Activated CD4-positive, alpha-beta T cell treated with anti-CD3 and anti-CD28 coated beads for 48 hours (primary cell): Measurements from ENCODE around the gene GGTLC2.
"Not testable (repeated sequence)": the region's sequence is repeated elsewhere in the genome, so short reads cannot be mapped to it uniquely, and the experiment has no call there.

ENCODE experiments used
- DNase-seq: peaks from one replicate; pipeline ENCODE4 v3.0.0-alpha.2; 2020

GGTLC2 gene

DNA sequence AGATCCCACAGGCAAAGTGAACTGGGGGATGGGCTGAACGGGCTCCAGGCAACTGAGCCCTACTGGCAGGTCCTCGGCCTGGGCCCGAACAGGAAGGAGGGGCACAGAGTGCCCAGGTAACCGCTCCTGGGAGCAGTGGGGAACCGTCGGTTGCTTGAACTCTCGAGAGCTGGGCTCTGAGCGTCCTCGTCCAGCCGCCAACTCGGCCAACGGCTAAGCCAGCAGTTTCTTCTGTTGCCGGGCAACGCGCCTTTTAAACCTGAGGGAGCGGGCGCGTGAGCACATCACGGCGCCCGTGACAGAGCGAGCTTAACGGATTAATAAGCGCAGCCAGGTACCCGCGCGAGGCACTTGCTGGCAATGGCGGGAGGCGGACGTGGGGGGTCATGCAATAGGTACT lies at the start of gene GGTLC2:
GGTLC2 (plus strand) TSS at position 301 of the 400 bp plus-strand sequence. CDS start 1,732 bp downstream, outside the sequence.
- DNase-seq = not testable (repeated sequence)

DNA sequence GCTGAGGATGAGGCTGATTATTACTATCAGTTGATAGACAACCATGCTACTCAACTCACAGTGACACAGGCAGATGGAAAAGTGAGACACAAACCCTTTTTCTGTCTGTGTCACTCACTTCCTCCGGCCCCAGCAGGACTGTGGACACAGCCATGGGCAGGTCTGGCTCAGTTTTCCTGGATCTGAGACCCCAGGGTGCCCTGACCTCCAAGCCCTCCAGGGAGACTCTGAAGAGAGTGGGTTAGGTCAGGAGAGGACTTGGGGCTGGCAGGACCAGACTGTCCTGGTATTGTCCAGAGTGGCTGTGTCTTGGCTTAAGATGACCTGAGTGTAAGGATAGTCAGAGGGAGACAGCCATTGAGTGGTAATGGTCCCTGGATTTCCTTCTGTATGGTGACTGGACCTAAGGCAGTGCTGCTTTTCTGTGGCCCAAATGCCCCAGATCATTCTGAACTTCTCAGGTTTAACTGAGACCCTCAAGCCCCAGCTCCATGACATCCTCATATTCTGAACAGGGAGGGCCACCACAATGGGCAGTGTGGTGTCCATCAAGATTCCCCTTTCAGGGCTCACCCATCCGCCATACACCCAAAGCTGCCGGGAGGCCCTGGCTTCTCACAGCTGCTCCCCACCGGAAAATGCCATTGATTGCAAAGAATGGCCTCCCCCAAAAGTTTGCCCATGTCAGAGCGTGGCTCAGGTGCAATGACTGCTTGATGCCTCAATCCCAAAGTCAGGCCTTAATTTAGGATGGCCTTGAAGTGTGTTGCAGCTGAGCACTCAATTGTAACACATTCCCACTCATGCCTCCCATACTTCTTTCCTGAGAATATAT lies 49.2 kb upstream of the GGTLC2 start:
- no peak for DNase-seq

DNA sequence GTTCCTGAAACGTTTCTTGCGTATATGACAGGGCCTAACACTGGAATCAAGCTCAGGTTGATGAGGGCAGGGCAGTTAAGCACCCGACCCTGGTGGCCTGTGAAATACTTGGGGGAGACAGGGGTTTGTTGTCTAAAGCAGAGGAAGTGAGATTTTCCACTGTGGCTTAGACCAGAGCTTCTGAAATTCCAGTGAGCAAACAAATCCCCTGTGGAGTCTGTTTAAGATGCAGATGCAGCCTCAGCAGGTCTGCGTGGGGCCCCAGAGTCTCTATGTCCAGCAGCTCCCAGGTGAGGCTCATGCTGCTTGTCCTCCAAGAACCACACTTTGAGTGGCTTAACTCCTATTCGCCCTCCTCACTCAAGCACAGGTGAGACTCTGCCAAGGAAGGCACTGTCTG lies 46.3 kb upstream of the GGTLC2 start:
- no peak for DNase-seq

DNA sequence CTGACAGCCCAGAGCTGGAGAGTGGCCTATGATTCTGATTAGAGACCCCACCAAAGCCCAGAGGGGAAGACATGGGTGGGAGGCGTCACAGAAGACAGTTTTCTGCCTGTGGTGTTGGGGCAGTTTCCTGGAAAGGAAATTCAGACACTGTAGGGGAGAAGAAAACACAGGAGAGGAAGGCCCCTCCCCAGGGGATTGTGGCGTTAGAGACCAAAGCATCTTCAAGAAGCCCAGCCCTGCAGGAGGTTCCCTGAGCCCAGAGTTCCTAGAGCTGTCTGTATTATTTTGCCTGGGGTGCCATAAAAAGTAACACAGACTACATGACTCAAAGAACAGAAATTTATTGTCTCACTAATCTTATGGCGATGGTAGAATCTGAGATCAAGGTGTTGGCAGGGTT lies 45.2 kb upstream of the GGTLC2 start:
- DNase-seq = no peak

DNA sequence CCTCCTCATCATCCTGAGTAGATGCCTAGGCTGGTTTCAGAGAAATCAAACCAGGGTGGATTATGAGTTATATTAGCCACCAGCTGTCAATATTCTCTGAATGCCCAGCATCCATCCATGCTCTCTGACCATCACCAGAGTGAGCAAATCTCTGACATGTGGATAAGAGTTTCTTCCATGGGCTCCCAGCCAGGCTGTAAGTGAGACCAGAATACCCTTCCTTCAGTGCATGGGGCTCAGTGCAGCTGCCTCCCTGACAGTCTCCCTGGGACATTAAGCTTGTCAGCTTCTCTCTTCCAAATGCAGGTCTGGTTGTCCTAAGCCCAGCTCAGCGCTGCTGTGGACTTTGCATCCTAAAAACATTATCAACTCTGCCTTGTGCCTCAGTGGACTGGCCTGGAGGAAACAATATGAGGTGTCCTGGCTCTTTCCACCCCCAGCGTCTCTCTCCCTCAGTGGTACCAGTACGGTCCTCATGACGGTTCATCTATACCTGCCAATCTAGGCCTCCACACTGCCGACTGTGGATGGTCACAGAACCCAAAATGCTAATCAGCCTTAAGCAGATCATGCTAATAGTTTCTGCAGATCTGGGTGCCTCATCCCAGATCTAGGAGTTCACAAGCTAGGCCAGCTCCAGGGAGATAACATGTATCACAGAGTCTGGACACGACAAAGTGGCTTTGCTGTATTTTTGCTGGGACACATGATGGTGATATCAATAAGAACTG lies 43.7 kb upstream of the GGTLC2 start:
- no peak for DNase-seq

DNA sequence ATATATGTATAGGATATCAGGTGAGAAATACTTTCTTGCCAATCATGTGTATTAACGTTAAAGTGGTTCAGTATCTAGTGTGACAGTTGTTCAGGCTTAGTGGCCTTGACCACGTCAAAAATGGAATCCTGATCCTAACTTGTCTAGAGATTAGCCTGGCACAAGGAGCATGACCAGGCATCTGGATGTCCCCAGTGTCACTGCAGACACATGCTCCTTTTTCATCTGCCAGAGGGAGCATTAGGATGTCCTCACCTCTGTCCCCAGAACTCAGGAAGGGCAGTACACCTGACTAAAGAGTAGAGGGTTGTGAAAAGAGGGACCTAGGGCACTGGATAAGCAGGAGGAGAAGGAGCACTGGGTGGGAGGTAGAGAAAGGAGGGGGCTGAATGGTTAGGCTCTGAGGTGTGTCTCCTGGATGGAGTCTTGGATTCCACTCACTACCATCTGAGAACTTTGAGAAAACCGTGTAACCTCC lies 40.9 kb upstream of the GGTLC2 start:
- no peak for DNase-seq

DNA sequence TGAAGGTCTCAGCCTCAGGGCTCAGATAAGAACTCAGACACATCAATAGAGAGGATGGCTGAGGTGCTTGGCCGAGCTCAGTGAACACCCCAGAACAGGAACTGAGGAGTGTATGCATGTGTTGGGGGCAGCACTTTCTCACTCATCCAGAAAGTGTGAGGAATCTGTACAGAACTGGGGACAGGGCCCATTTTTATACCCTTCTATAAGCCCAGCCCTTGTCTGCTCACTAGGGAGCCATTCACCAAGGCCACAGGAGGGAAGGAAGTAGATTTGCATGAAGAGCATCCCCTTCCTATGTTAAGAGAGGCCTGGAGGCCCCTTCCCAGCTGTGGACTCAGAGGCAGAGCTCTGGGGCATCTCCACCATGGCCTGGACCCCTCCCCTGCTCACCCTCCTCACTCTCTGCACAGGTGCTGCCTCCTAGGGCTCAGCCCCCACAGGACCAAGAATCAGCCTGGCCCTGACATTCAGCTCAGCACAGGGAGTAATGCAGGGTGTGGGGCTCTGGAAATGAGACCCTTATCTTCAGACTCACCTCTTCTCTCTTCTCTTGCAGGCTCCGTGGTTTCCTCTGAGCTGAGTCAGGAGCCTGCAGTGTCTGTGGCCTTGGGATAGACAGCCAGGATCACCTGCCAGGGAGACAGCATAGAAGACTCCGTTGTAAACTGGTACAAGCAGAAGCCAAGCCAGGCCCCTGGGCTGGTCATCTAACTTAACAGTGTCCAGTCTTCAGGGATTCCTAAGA lies 39.9 kb upstream of the GGTLC2 start:
- no peak for DNase-seq

DNA sequence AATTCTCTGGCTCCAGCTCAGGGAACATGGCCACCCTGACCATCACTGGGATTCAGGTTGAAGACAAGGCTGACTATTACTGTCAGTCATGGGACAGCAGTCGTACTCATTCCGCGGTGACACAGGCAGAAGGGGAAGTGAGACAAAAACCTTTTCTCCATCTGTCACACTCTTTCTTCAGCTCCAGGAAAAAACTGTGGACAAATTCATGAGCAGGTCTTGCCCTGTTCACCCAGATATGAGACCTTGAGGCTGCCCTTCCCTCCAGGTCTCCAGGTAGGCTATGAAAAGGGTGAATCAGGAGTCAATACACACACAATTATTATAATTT lies 39.4 kb upstream of the GGTLC2 start:
- no peak for DNase-seq

DNA sequence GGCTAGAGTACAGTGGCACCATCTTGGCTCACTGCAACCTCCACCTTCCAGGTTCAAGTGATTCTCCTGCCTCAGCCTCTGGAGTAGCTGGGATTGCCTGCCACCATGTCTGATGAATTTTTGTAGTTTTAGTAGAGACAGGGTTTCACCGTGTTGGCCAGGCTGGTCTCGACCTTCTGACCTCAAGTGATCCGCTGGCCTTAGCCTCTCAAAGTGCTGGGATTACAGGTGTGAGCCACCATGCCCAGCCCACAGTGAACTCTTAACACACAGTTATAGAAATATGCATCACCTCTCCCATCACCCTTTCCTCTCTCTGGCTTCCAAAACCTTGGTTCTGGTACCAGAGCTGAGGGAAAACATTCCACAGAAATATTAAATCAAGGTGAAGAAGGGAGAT lies 36.4 kb upstream of the GGTLC2 start:
- not testable (repeated sequence) for DNase-seq

DNA sequence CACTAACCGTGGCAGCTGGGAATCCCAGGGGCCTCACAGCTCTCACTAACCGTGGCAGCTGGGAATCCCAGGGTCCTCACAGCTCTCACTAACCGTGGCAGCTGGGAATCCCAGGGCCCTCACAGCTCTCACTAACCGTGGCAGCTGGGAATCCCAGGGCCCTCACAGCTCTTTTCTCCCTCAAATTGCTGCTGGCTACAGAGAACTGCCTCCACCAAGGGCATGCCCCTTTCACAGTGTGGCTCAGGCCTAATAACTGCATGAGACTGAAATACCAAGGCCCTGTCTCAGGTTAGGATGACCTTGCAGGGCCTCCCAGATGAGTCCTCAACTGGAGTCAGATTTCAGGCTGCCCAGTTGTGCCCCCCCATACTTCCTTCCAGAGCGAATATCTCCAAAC lies 35.1 kb upstream of the GGTLC2 start:
- DNase-seq = no peak

DNA sequence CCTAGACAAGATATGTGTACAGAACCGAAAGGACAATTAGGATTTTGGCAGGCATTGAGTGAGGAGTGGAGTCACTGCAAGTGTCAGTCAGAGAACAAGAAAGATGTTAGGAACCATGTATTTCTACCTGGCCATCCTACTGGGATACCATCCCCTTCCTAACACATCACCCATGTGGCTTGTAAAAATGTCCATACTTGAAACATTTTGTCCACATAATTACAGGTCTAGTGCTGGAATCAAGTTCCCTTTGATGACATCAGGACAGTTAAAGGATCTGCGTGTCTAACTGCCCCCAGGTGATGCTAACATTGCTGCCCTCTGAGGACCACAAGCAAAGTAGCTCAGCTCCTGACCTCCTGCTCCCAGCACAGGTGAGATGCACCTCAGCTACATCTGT lies 31.9 kb upstream of the GGTLC2 start:
- no peak for DNase-seq

DNA sequence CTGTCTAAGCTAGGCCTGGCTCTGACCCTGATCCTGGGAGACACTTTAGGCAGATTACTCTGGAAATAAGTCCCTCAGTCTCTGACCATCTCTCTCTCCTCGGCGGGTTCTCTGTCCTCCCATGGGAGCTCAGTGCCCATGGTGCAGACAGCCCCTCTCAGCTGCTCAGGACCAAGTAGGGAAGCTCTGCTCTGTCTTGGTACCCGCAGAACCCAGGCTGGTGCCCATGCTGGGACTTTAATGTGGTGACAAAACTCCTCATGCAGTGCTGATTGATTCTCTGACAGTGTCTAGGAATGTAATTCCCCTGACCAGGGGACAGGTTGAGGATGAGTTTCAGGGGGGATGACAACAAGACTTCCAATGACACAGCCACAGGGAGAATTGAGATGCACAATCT lies 30.3 kb upstream of the GGTLC2 start:
- DNase-seq = no peak

DNA sequence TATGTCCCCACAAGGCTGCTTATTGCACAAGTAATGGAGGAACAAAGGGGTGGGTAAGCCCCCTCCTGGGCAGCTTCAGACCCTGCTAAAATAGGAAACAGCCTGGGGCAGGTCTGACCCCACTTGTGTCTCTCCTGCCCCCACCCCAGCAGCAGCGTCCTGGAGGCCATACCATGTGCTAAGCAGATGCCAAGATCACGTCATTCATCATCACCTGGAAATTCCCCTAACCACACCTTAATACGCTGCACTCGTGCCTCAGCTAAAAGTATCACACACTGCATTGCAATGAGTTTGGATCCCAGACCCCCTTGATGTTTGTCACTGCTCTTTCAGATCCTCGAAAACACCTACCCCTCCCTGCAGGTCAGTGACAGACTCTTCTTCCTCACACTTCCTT lies 27.8 kb upstream of the GGTLC2 start:
- peak; percentile 26 for DNase-seq

DNA sequence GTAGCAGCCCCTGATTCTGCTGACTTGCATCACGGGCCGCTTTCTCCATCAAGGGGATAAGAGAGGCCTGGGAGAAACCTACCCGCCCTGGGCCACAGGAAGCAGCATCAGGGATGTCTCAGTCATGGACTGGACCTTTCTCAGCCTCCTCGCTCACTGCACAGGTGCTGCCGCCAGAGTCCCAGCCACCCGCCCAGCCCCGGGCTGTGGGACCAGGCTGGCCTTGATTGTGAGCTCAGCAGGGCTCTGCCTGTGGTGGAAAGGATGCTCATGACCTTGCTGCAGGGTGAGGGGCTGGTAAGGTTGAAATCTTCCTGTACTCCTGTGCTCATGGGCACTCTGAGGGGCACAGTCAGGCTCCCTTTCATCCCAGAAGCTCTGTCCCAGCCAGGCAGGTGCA lies 26.0 kb upstream of the GGTLC2 start:
- no peak for DNase-seq

DNA sequence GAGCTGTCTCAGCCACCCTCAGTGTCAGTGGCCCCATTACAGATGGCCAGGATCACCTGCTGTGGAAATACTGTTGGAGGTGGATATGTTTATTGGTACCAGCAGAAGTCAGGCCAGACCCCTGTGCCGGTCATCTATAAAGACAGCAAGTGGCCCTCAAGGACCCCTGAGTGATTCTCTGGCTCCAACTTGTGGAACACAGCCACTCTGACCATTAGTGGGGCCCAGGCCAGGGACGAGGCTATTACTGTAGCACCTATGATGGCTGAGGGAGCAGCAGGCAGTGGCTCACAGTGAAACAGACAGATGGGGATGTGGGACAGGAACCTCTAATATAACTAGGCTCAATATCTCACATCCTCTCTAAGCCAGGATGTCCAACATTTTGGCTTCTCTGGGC lies 25.5 kb upstream of the GGTLC2 start:
- DNase-seq = no peak

DNA sequence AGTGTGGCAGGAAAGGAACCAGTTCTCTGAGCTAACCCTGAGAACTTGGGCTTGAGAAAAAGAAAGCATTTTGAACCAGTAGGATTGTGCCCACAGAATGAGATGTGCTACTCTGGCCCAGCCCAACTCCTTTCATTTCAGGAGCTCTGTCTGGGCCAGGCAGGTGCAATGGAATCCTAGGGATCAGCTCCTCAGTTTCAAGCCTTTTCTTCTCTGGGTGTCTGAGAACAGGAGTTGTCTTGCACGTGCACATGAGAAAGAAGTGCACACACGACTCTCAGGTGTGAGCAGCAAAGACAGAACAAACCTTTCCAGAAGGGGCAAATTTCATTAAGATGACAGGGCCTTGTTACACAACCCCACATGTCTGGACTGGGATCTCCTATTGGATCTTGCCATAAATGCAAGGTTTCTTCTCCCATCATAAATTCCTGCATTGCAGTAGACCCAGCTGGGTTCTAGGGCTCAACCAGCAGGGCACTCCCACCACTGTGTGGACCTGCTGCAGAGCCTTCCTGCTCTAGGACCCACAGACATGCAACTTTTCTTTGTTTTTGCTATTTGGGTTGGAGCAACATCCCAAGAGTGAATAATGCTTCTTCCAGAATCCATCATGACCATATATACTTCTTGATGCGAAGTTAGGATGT lies 24.5 kb upstream of the GGTLC2 start:
- DNase-seq = no peak

DNA sequence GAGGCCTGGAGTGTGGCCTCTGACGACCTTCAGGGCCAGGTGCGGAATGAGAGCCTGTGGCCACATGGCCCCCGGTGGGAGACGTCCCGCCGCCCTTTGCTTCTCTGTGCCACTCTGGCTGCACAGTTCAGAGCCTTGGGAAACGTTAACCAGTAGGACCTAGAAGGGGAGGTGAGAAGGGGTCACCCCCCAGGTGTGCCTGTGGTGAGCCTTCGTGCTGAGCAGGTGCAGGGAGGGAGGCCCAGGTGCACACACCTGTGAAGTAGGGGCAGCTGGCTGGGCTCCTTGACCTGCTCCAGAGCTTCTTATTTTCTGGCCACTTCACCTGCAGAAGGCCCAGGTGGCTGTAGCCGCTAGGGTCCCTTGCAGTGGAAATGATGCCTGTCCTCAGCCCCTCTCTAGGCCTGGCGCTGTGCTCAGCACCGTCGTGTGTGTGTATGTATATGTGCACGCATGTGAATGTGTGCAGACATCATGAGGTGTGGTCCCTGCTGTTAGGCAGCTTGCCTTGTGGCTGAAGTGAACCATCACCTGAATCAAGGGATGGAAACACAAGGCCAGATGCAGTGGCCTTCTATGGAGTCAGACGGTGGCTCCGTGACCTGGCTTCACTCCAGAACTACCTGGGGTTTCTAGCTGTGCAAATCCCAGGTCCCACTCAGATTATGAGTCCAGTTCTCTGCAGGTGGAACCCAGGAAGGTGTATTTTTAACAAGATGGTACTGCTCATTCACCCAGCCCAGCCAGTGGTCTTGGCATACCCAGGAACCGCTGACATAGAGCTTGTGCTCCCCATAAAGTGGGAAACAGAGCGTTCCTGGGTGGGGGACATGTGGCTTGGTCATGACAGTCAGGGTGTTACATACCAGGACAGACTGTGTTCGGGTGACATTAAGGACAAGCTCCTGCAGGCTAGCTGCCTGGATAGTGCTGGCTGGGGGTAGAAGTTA lies 15.6 kb upstream of the GGTLC2 start:
- not testable (repeated sequence) for DNase-seq

DNA sequence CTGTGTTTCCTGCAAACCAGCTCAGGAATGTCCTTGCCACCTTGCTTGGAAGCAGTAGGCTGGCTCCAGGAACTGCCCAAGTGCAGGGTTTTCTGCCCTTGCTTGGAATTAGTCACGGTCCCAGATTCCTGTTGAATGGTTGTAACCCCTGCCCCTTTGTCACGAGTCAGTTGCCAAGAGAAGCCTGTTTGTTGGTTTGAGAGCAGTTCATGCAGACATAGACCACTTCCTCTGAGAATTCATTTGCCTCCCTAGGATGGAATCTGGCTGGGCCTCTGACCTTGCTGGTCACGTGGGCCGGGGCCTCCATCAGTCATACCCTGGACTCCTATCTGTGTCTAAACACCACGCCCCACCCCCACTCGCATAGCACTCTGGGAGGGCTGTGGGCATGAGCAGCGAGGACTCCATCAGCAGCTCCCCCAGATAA lies 13.2 kb upstream of the GGTLC2 start:
- DNase-seq = not testable (repeated sequence)

DNA sequence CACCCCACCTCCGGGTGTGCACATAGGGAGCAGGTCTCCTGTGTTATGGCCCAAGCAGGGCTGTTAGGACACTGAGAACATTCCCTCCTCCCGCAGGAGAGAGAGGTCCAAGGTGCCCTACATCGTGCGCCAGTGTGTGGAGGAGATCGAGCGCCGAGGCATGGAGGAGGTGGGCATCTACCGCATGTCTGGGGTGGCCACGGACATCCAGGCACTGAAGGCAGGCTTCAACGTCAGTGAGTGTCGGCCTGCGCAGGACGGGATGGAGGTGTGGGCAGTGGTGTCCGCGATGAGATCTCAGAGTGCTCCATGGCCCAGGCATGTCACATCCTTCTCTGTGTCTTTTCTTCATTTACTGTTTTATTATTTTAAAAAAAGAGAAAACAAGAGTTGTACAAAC lies 12.2 kb upstream of the GGTLC2 start:
- DNase-seq = not testable (repeated sequence)

DNA sequence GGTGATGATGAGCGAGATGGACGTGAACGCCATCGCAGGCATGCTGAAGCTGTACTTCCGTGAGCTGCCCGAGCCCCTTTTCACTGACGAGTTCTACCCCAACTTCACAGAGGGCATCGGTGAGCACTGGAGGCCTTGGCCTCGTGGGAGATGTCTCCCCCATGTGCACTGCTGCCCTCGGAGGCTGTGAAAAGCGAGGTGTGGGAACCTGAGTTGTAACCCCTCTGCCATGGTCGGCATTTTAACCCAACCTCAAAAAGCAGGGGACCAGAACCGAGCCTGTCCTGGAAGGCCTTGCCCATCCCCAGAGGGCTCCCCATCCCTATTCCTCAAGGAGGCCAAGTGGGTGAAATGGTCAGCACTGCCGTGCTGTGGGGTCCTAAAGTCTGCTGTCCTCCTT lies 10.9 kb upstream of the GGTLC2 start:
- DNase-seq = not testable (repeated sequence)

DNA sequence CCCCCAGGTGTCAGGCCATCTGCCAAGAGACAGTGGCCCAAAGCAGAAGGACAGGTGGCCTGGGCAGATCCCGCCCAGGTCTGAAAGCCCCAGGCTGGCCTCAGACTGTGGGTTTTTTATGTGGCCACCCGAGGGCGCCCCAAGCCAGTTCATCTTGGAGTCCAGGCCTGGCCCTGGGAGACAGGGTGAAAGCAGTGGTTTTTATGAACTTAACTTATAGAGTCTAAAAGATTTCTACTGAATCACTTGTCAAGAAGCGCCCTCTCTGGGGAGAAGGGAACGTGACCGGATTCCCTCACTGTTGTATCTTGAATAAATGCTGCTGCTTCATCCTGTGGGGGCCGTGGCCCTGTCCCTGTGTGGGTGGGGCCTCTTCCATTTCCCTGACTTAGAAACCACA lies 8.2 kb upstream of the GGTLC2 start:
- peak; percentile 54 for DNase-seq

DNA sequence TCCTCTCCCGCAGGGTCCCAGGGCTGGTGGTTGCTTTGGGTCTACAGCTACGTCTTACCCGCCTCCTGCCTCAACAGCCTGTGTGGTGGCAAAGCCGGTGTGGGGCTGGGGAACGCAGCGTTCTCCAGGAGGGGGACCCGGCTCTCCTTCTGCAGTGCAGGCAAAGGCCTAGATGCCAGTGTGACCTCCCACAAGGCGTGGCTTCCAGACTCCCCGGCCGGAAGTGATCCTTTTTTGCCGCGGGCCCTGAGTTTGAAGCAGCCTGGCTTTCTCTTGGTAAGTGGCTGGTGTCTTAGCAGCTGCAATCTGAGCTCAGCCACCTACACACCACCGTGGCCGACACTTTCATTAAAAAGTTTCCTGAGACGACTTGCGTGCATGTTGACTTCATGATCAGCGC lies 6.1 kb upstream of the GGTLC2 start:
- not testable (repeated sequence) for DNase-seq
